Stomach (tissue), 9 donors: ENCODE results near the gene SLC20A1. TPM values are rescaled to one million over a fixed set of nuclear protein-coding genes. Genes with fewer than 3 reads are reported as not detected.

Source experiments
- DNase-seq, 2 donors: peaks; one replicate each; pipeline versions ENCODE4 v3.0.0 to v3.0.0-alpha.2; 2013 to 2019
- H3K27ac ChIP-seq, 5 donors: fragments of 200-600 bp in 4 of 5; sonication (generic) in 4 of 5; one replicate each; pipeline ENCODE4 v1.5.1; 2013 to 2019; ENCODE audit warnings: mild to moderate bottlenecking in 1 of 5, moderate library complexity in 1 of 5
- H3K27me3 ChIP-seq, 3 donors: fragments of 200-600 bp; sonication (generic); one replicate each; pipeline ENCODE4 v1.5.1; 2017 to 2019; ENCODE audit warnings: mixed run types in 1 of 3
- H3K36me3 ChIP-seq, 4 donors: fragments of 200-600 bp; sonication (generic); 1 replicate in 3 of 4; 2 replicates in 1 of 4; pipeline ENCODE4 v1.5.1; 2016 to 2019
- H3K4me1 ChIP-seq, 4 donors: fragments of 200-600 bp; sonication (generic); one replicate each; pipeline ENCODE4 v1.5.1; 2016 to 2019
- H3K4me3 ChIP-seq, 4 donors: fragments of 200-600 bp; sonication (generic) in 3 of 4; one replicate each; pipeline ENCODE4 v1.5.1; 2016 to 2019; ENCODE audit warnings: mild to moderate bottlenecking in 1 of 4
- H3K9me3 ChIP-seq, 4 donors: fragments of 200-600 bp; sonication (generic); one replicate each; pipeline ENCODE4 v1.5.1; 2016 to 2019
- CTCF ChIP-seq, 7 experiments: fragments of 450-650 bp in 4 of 7; fragments of 200-600 bp in 3 of 7; sonication (generic) in 3 of 7; IDR thresholded peaks; one replicate each; pipeline ENCODE4 v1.5.1; 2016 to 2019; ENCODE audit warnings: antibody characterized with exemption in 7 of 7, control low read depth in 2 of 7, mild to moderate bottlenecking in 1 of 7
- EP300 ChIP-seq: sonication (generic); formaldehyde crosslinking; IDR thresholded peaks from one replicate; pipeline ENCODE4 v1.6.1; 2017; ENCODE audit warnings: antibody characterized with exemption
- POLR2A ChIP-seq, 4 donors: fragments of 450-650 bp; IDR thresholded peaks; one replicate each; pipeline ENCODE4 v1.6.1; 2016; ENCODE audit warnings: antibody characterized with exemption in 4 of 4, control low read depth in 2 of 4, mild to moderate bottlenecking in 1 of 4, moderate library complexity in 1 of 4
- POLR2AphosphoS5 ChIP-seq, 3 donors: sonication (generic); formaldehyde crosslinking; IDR thresholded peaks; one replicate each; pipeline ENCODE4 v1.6.1; 2016; ENCODE audit warnings: antibody characterized with exemption in 3 of 3
- WGBS, 5 donors: extraction: QIAGEN DNeasy Blood & Tissue Kit in 3 of 5; methylation state at CpG; one replicate each; pipeline versions ENCODE4 v1.1.5 to v1.1.7; 2013 to 2018; 5-methylcytosine and 5-hydroxymethylcytosine counted together
- intact Hi-C: fragments of 100-400 bp; cut with DNase I; formaldehyde crosslinking; loops from one replicate; pipeline ENCODE4 v1.15.1; 2023; ENCODE audit warnings: low total_unique reads
- polyA plus RNA-seq, 3 donors: library from polyadenylated mRNA; stranded (reverse); fragments of 200-250 nt; gene quantifications; one replicate each; pipeline ENCODE4 v1.2.3, GENCODE V29; 2013
- total RNA-seq, 5 donors: library from RNA; depleted of rRNA; stranded (reverse); fragments of >200 nt; gene quantifications; one replicate each; pipeline versions ENCODE4 v1.1.0 to v1.2.3, GENCODE V29; 2014 to 2016
- donor health status: healthy with polysubstance abuse.
- donor health status: Bipolar disorder and iron deficiency.
- donor health status: healthy.

The SLC20A1 gene
- total and polyA plus RNA-seq, 8 donors, result 9.0 to 63.8 (median 24.2) TPM

DNA sequence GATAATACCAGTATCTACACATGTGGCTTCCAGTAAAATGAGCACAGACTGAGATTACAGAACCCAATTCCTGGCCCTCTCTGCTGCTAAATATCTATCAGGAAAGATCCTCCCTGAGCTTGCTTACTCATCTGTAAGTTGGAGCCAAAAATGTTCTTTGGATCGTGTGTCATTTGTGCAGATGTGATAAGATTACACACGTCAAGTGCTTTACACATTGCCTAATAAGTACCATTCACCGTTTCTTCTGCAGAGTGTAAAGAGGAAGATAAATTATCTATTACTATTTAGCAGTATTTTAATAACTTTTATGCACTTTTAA is 23.2 kb upstream of the SLC20A1 start:
- peak in 1 of 2 donors; percentile 2 for DNase-seq
- peak in 1 of 3 donors; percentile 20 for TF ChIP-seq POLR2AphosphoS5 (IDR thresholded peaks at IDR 0.05)
- TF ChIP-seq CTCF (IDR thresholded peaks at IDR 0.05), result no peak
- TF ChIP-seq EP300, result no peak
- Histone ChIP-seq H3K36me3 (no peaks in the 10 kb centered on the region), H3K4me3 (no peak overlapping the region), H3K27ac (no peak overlapping the region), H3K9me3 (no peaks in the 10 kb centered on the region), H3K4me1 (peaks cover 7 to 27% (median 12%) of the 10 kb centered on the region in 4 donors), H3K27me3 (no peaks in the 10 kb centered on the region)
- intact Hi-C loops, result no loop called here
- WGBS, 5 donors, result 22 to 37% (median 30%) methylated on average over 3 of the region's 3 CpGs

DNA sequence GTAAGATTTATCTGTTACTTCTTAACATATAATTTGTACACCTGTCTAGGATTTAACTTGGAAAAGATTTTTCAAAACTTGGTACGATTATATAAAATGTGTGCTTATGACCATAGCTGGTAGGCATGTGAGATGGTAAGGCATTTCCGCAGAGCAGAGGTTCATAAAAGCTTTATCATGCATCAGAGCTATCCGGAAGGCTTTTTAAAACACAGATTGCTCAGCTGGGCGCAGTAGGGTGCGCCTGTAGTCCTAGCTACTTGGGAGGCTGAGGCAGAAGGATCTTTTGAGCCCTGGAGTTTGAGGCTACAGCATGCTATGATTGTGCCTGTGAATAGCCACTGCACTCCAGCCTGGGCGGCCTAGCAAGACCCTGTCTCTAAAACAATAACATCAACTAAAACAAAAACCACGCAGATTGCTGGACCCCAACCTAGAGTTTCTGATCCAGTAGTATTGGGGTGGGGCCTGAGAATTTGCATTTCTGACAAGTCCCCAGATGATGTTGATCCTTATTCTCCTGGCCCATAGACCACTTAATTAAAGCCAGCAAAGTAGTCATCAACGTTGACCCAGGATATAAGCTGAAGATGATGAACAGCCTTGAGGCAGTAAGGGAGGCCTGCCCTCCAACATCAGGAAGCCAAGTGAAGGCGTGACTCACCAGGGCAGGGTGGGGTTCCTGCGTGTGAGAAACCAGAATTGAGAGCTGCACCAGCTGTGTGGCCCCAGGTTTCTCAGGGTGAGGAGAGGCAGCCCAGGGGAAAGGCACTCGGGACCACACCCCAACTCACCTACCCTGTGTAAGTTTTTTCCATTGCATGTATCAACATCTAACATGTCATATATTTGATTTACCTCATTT is 21.6 kb upstream of the SLC20A1 start:
- Histone ChIP-seq H3K4me3 (no peak overlapping the region), H3K36me3 (no peaks in the 10 kb centered on the region), H3K27ac (peak overlapping the region in 1 of 5 donors; percentile 20), H3K4me1 (peaks cover 7 to 33% (median 14%) of the 10 kb centered on the region in 4 donors), H3K27me3 (no peaks in the 10 kb centered on the region), H3K9me3 (no peaks in the 10 kb centered on the region)
- TF ChIP-seq EP300, result no peak
- TF ChIP-seq POLR2AphosphoS5 (IDR thresholded peaks at IDR 0.05), result peak in 1 of 3 donors; percentile 28
- TF ChIP-seq POLR2A (IDR thresholded peaks at IDR 0.05), result no peak
- 72 to 82% (median 76%) methylated on average over 11 of the region's 11 CpGs for WGBS, 5 donors
- intact Hi-C loops, result no loop called here
- DNase-seq, result peak; percentile 63 to 85

GRCh38 chr2:112625474-112626114 is 20.1 kb upstream of the SLC20A1 start:
- intact Hi-C loops, result loop anchor here (5.0 kb wide), 1 partner anchor 102 kb away; no protein-coding TSS in a partner anchor
- H3K9me3 ChIP-seq, result no peaks in the 10 kb centered on the region
- no peak overlapping the region for H3K4me3 ChIP-seq
- H3K27me3 ChIP-seq, result peaks cover 0 to 13% (median 0%) of the 10 kb centered on the region in 3 donors
- peaks cover 8 to 39% (median 15%) of the 10 kb centered on the region in 4 donors for H3K4me1 ChIP-seq
- peak overlapping the region in 1 of 5 donors; percentile 88 for H3K27ac ChIP-seq
- 74 to 80% (median 75%) methylated on average over 7 of the region's 7 CpGs for WGBS, 5 donors
- peak in 1 of 2 donors; percentile 17 for DNase-seq
- no peak for TF ChIP-seq CTCF (IDR thresholded peaks at IDR 0.05)
- no peak for TF ChIP-seq POLR2AphosphoS5 (IDR thresholded peaks at IDR 0.05)
- no peak for TF ChIP-seq POLR2A (IDR thresholded peaks at IDR 0.05)
- no peak for TF ChIP-seq EP300
- H3K36me3 ChIP-seq, result no peaks in the 10 kb centered on the region

- peaks cover 0 to 13% (median 0%) of the 10 kb centered on the region in 3 donors for H3K27me3 ChIP-seq
- H3K36me3 ChIP-seq, result no peaks in the 10 kb centered on the region
- H3K27ac ChIP-seq, result peak overlapping the region; percentile 36 to 88 (median 70)
- intact Hi-C loops, result loop anchor here (5.0 kb wide), 1 partner anchor 101 kb away; no protein-coding TSS in a partner anchor
- WGBS, 5 donors, result 4 to 18% (median 13%) methylated on average over 7 of the region's 7 CpGs
- peak overlapping the region in 3 of 4 donors; percentile 2 to 22 (median 21) for H3K4me3 ChIP-seq
- peaks cover 18 to 50% (median 19%) of the 10 kb centered on the region in 4 donors for H3K4me1 ChIP-seq
- TF ChIP-seq CTCF (IDR thresholded peaks at IDR 0.05), result peak in 5 of 7 experiments; percentile 60 to 81 (median 62)
- TF ChIP-seq EP300, result no peak
- peak in 1 of 3 donors; percentile 43 for TF ChIP-seq POLR2AphosphoS5 (IDR thresholded peaks at IDR 0.05)
- TF ChIP-seq POLR2A (IDR thresholded peaks at IDR 0.05), result no peak
- DNase-seq, result peak; percentile 64 to 81
- no peaks in the 10 kb centered on the region for H3K9me3 ChIP-seq
Measured at GRCh38 chr2:112626604-112627059, 19.1 kb upstream of the SLC20A1 start.
